GM12873 (cell line): ENCODE results near the gene STRC.
"Not testable (repeated sequence)": the region's sequence is repeated elsewhere in the genome, so short reads cannot be mapped to it uniquely, and the experiment has no call there.

Source experiments
- CTCF ChIP-seq: IDR thresholded peaks from 2 replicates; pipeline ENCODE4 v1.5.1; 2012; ENCODE audit warnings: low read depth, mild to moderate bottlenecking, moderate library complexity, low read length, control low read depth; ENCODE audit not compliant: insufficient read depth; ENCODE audit errors: missing control alignments

Gene STRC

GRCh38 chr15:43618700-43619099, at the start of gene STRC:
STRC (minus strand) TSS chr15:43618800; CDS start chr15:43618722, 78 bp downstream.
- not testable (repeated sequence) for TF ChIP-seq CTCF

- no peak for TF ChIP-seq CTCF
Measured at GRCh38 chr15:43648649-43649429, 30.2 kb upstream of the STRC start, which contains the start of gene CATSPER2. CATSPER2 (minus strand) TSS chr15:43648844; CDS start chr15:43648061, 783 bp downstream.

GRCh38 chr15:43625106-43625505, 6.5 kb upstream of the STRC start:
- TF ChIP-seq CTCF: no peak

- not testable (repeated sequence) for TF ChIP-seq CTCF
Measured at GRCh38 chr15:43593328-43594190, 25.0 kb downstream of the STRC start, which contains the start of gene CKMT1B. CKMT1B (plus strand) TSS chr15:43594027; CDS start chr15:43594219, 192 bp downstream.

GRCh38 chr15:43589778-43590466, 28.7 kb downstream of the STRC start, which contains the start of gene PPIP5K1:
PPIP5K1 (minus strand) TSS chr15:43590208; CDS start chr15:43584504, 5,704 bp downstream.
- TF ChIP-seq CTCF: not testable (repeated sequence)

- no peak for TF ChIP-seq CTCF
Measured at GRCh38 chr15:43552986-43553385, 65.6 kb downstream of the STRC start.
